WERI-Rb-1 (cell line): ENCODE measurements around the gene PILRA.
"Not testable (repeated sequence)": the region's sequence is repeated elsewhere in the genome, so short reads cannot be mapped to it uniquely, and the experiment has no call there.

Source experiments
- DNase-seq: peaks from one replicate; pipeline ENCODE4 v3.0.0-alpha.2; 2020
- H3K27ac ChIP-seq: fragments of 250-450 bp; sonication (Bioruptor Pico); 2 replicates; pipeline ENCODE4 v1.5.1; 2020; ENCODE audit warnings: mild to moderate bottlenecking, moderate library complexity
- H3K27me3 ChIP-seq: fragments of 250-450 bp; sonication (Bioruptor Pico); 2 replicates; pipeline ENCODE4 v1.5.1; 2021; ENCODE audit warnings: mild to moderate bottlenecking, low read depth, moderate library complexity; ENCODE audit not compliant: insufficient read depth, severe bottlenecking
- H3K36me3 ChIP-seq: fragments of 250-450 bp; sonication (Bioruptor Pico); 2 replicates; pipeline ENCODE4 v1.5.1; 2020; ENCODE audit warnings: mild to moderate bottlenecking, moderate library complexity
- H3K4me3 ChIP-seq: 2 replicates; pipeline ENCODE4 v1.5.1; 2011; ENCODE audit warnings: low read depth, mild to moderate bottlenecking, control low read depth, low read length
- H3K9me3 ChIP-seq: fragments of 250-450 bp; sonication (Bioruptor Pico); 2 replicates; pipeline ENCODE4 v1.5.1; 2021; ENCODE audit warnings: mild to moderate bottlenecking, moderate library complexity; ENCODE audit not compliant: severe bottlenecking
- TF ChIP-seq, protein P1 (sequence below): IDR thresholded peaks from 2 replicates; pipeline ENCODE4 v1.5.1; 2011; ENCODE audit warnings: low read depth, mild to moderate bottlenecking, control low read depth, inconsistent platforms, low read length

Gene PILRA

GRCh38 chr7:100374601-100375000, 1.3 kb downstream of the PILRA start:
- TF ChIP-seq, protein P1, sequence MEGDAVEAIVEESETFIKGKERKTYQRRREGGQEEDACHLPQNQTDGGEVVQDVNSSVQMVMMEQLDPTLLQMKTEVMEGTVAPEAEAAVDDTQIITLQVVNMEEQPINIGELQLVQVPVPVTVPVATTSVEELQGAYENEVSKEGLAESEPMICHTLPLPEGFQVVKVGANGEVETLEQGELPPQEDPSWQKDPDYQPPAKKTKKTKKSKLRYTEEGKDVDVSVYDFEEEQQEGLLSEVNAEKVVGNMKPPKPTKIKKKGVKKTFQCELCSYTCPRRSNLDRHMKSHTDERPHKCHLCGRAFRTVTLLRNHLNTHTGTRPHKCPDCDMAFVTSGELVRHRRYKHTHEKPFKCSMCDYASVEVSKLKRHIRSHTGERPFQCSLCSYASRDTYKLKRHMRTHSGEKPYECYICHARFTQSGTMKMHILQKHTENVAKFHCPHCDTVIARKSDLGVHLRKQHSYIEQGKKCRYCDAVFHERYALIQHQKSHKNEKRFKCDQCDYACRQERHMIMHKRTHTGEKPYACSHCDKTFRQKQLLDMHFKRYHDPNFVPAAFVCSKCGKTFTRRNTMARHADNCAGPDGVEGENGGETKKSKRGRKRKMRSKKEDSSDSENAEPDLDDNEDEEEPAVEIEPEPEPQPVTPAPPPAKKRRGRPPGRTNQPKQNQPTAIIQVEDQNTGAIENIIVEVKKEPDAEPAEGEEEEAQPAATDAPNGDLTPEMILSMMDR: no peak
- no peak overlapping the region for H3K4me3 ChIP-seq
- no peak for DNase-seq
- H3K9me3 ChIP-seq: no peaks in the 10 kb centered on the region
- no peak overlapping the region for H3K27ac ChIP-seq
- no peaks in the 10 kb centered on the region for H3K27me3 ChIP-seq
- H3K36me3 ChIP-seq: no peaks in the 10 kb centered on the region; the same call in 1 of the 2 replicates

- Histone ChIP-seq H3K27me3 (no peaks in the 10 kb centered on the region), H3K36me3 (no peaks in the 10 kb centered on the region), H3K9me3 (no peaks in the 10 kb centered on the region), H3K27ac (no peak overlapping the region), H3K4me3 (no peak overlapping the region)
- TF ChIP-seq, protein P1: no peak
- no peak for DNase-seq
Observed at GRCh38 chr7:100376066-100376465, 2.8 kb downstream of the PILRA start.

- Histone ChIP-seq H3K27ac (no peak overlapping the region), H3K36me3 (no peaks in the 10 kb centered on the region), H3K4me3 (no peak overlapping the region), H3K27me3 (no peaks in the 10 kb centered on the region), H3K9me3 (no peaks in the 10 kb centered on the region)
- TF ChIP-seq, protein P1: no peak
- DNase-seq: no peak
Observed at GRCh38 chr7:100378114-100378755, 4.9 kb downstream of the PILRA start.

DNA sequence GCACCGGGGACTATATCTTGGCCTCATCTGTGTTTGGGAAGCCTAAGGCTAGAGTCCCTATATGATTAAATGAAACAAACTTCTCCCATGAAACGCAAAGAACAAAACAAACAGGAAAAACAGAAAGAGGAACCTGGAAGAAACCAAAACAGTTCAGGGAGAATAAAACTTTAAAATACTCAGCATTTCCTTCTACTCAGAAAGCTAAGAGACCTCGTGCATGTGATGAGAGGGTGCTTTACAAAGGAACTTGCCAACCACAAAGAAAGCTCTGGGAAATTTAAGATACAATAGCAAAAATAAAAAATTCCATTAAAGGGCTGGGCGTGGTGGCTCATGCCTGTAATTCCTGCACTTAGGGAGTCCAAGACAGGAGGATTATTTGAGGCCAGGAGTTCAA, 6.9 kb downstream of the PILRA start:
- Histone ChIP-seq H3K36me3 (no peaks in the 10 kb centered on the region), H3K9me3 (no peaks in the 10 kb centered on the region), H3K4me3 (no peak overlapping the region), H3K27ac (no peak overlapping the region), H3K27me3 (no peaks in the 10 kb centered on the region)
- no peak for DNase-seq
- TF ChIP-seq, protein P1: no peak

- not testable (repeated sequence) for H3K4me3 ChIP-seq, H3K27me3 ChIP-seq, H3K9me3 ChIP-seq, H3K36me3 ChIP-seq, DNase-seq, H3K27ac ChIP-seq
Observed at GRCh38 chr7:100381531-100382233, 8.4 kb downstream of the PILRA start.

DNA sequence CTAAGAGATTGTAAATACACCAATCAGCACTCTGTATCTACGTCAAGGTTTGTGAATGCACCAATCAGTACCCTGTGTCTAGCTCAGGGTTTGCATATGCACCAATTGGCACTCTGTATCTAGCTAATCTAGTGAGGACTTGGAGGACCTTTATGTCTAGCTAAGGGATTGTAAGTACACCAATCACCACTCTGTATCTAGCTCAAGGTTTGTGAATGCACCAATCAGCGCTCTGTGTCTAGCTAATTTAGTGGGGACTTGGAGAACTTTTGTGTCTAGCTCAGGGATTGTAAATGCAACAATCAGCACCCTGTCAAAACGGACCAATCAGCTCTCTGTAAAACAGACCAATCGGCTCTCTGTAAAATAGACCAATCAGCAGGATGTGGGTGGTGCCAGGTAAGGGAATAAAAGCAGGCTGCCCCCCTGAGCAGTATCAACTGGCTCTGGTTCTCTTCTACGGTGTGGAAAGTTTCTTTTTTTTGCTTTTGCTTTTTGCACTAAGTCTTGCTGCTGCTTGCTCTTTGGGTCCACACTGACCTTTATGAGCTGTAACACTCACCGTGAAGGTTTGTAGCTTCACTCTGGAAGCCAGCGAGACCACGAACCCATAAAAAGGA, 9.1 kb downstream of the PILRA start:
- not testable (repeated sequence) for H3K9me3 ChIP-seq, H3K27me3 ChIP-seq, H3K4me3 ChIP-seq, DNase-seq, H3K27ac ChIP-seq, H3K36me3 ChIP-seq
